B cell (primary cell): ENCODE measurements around the gene FAM53B. TPM values are rescaled to one million over a fixed set of nuclear protein-coding genes. Genes with fewer than 3 reads are reported as not detected.

Source experiments
- ATAC-seq: fragments of 200-7000 bp; cut with Tn5 transposase; one replicate; pipeline ENCODE4 v1.10.0; 2021; ENCODE audit warnings: low read depth, mild to moderate bottlenecking, moderate number of reproducible peaks, moderate library complexity
- CTCF ChIA-PET: fragments of 350-600 bp; sonication (Branson Sonifier 250); formaldehyde crosslinking; loops from one replicate; lab custom pipeline; 2021; ENCODE audit warnings: antibody characterized with exemption, inconsistent platforms; lab: Charles Lee
- POLR2A ChIA-PET: fragments of 350-600 bp; sonication (Branson Sonifier 250); formaldehyde crosslinking; loops from one replicate; lab custom pipeline; 2021; ENCODE audit warnings: antibody characterized with exemption; lab: Charles Lee
- DNase-seq: peaks from one replicate; pipeline ENCODE4 v3.0.0; 2013
- H2AFZ ChIP-seq: 2 replicates; pipeline ENCODE4 v1.6.1; 2012; ENCODE audit warnings: mild to moderate bottlenecking, low read depth, low read length; ENCODE audit not compliant: insufficient read depth, poor library complexity, severe bottlenecking
- H3K27ac ChIP-seq, 2 donors: 1 replicate in 1 of 2; 2 replicates in 1 of 2; pipeline ENCODE4 v1.5.1; 2012 to 2013; ENCODE audit warnings: low read length in 2 of 2, mild to moderate bottlenecking in 2 of 2, moderate library complexity in 1 of 2
- H3K27me3 ChIP-seq, 4 experiments: fragments of 200-600 bp in 1 of 4; sonication (generic) in 1 of 4; replicated peaks in 1 of 4; 1 replicate in 2 of 4; 2 replicates in 2 of 4; pipeline versions ENCODE4 v1.6.1 to v1.7.0; 2013 to 2016; ENCODE audit warnings: low read length in 3 of 4, mild to moderate bottlenecking in 2 of 4, mixed read lengths in 1 of 4, moderate library complexity in 1 of 4; ENCODE audit not compliant: insufficient read depth in 4 of 4, control insufficient read depth in 3 of 4; ENCODE audit errors: control extremely low read depth in 1 of 4
- H3K36me3 ChIP-seq, 2 experiments: replicated peaks in 1 of 2; 1 replicate in 1 of 2; 2 replicates in 1 of 2; pipeline versions ENCODE4 v1.6.1 to v1.7.1; 2013; ENCODE audit warnings: low read length in 1 of 2; ENCODE audit not compliant: insufficient read depth in 2 of 2, control insufficient read depth in 1 of 2; ENCODE audit errors: control extremely low read depth in 1 of 2, extremely low read depth in 1 of 2
- H3K4me1 ChIP-seq, 2 donors: fragments of 200-600 bp in 1 of 2; sonication (generic) in 1 of 2; 1 replicate in 1 of 2; 2 replicates in 1 of 2; pipeline versions ENCODE4 v1.5.1 to v1.6.1; 2013 to 2017; ENCODE audit warnings: low read length in 2 of 2; ENCODE audit not compliant: control insufficient read depth in 2 of 2, insufficient read depth in 2 of 2
- H3K4me2 ChIP-seq: replicated peaks from 2 replicates; pipeline ENCODE3; 2012; ENCODE audit warnings: mild to moderate bottlenecking, low read depth, low read length; ENCODE audit not compliant: poor library complexity, severe bottlenecking
- H3K4me3 ChIP-seq, 5 experiments: fragments of 200-600 bp in 1 of 5; sonication (generic) in 1 of 5; 1 replicate in 3 of 5; 2 replicates in 2 of 5; pipeline versions ENCODE4 v1.5.1 to v1.7.0; 2011 to 2016; ENCODE audit warnings: low read length in 4 of 5, mild to moderate bottlenecking in 4 of 5, low read depth in 2 of 5, control low read depth in 1 of 5, moderate library complexity in 1 of 5; ENCODE audit not compliant: insufficient read depth in 1 of 5; ENCODE audit errors: control extremely low read depth in 1 of 5, extremely low read depth in 1 of 5
- H3K79me2 ChIP-seq: fragments of 200-600 bp; sonication (generic); one replicate; pipeline ENCODE4 v1.6.0; 2016; ENCODE audit warnings: low read length; ENCODE audit not compliant: control insufficient read depth, insufficient read depth
- H3K9ac ChIP-seq: fragments of 200-600 bp; sonication (generic); 2 replicates; pipeline ENCODE4 v1.6.1; 2017; ENCODE audit warnings: mild to moderate bottlenecking, low read length, moderate library complexity
- H3K9me3 ChIP-seq, 3 donors: one replicate each; pipeline versions ENCODE4 v1.6.1 to v1.7.1; 2013; ENCODE audit warnings: low read length in 2 of 3; ENCODE audit not compliant: control insufficient read depth in 2 of 3, insufficient read depth in 1 of 3; ENCODE audit errors: control extremely low read depth in 1 of 3
- H4K20me1 ChIP-seq: 2 replicates; pipeline ENCODE4 v1.6.0; 2012; ENCODE audit warnings: mild to moderate bottlenecking, low read length; ENCODE audit not compliant: insufficient read depth, control insufficient read depth, poor library complexity, severe bottlenecking
- H3K27ac Mint-ChIP-seq: one replicate; pipeline ENCODE4 v1.8.0; 2021; ENCODE audit warnings: mixed read lengths
- H3K27me3 Mint-ChIP-seq: one replicate; pipeline ENCODE4 v1.8.0; 2021; ENCODE audit warnings: mixed read lengths
- H3K4me1 Mint-ChIP-seq: one replicate; pipeline ENCODE4 v1.8.0; 2021; ENCODE audit warnings: mixed read lengths
- H3K4me3 Mint-ChIP-seq: one replicate; pipeline ENCODE4 v1.8.0; 2021; ENCODE audit warnings: mixed read lengths
- H3K9me3 Mint-ChIP-seq: one replicate; pipeline ENCODE4 v1.8.0; 2022; ENCODE audit warnings: mixed read lengths; ENCODE audit not compliant: insufficient read depth
- EZH2 ChIP-seq: IDR thresholded peaks from 2 replicates; pipeline ENCODE4 v1.6.1; 2012; ENCODE audit warnings: borderline replicate concordance, low read depth, mild to moderate bottlenecking, moderate library complexity, low read length; ENCODE audit not compliant: insufficient read depth, poor library complexity, severe bottlenecking
- WGBS: methylation state at CpG from one replicate; pipeline ENCODE4 v1.1.5; 2013; ENCODE audit warnings: missing lambda C conversion rate; ENCODE audit not compliant: insufficient coverage; 5-methylcytosine and 5-hydroxymethylcytosine counted together
- intact Hi-C: fragments of 100-400 bp; cut with micrococcal nuclease; formaldehyde crosslinking; loops from one replicate; pipeline ENCODE4 v1.10.0; 2022
- polyA plus RNA-seq: library from polyadenylated mRNA; depleted of rRNA; stranded (reverse); fragments of >200 nt; gene quantifications from 2 replicates; pipeline ENCODE4 v1.2.3, GENCODE V29; 2012
- total RNA-seq, 2 donors: library from RNA; stranded (reverse); fragments of 120-200 nt in 1 of 2; gene quantifications; 1 replicate in 1 of 2; 2 replicates in 1 of 2; pipeline versions ENCODE4 v1.2.3 to v1.2.4, GENCODE V29; 2013 to 2022
- TF ChIP-seq, protein P1 (sequence below): fragments of 200-600 bp; IDR thresholded peaks from one replicate; pipeline ENCODE4 v1.8.0; 2022; ENCODE audit warnings: antibody characterized with exemption, mild to moderate bottlenecking

Gene FAM53B
- total and polyA plus RNA-seq, 2 donors (not counting 1 experiment from before 2014, with no cell fraction given) = 51.2 to 186 TPM

DNA sequence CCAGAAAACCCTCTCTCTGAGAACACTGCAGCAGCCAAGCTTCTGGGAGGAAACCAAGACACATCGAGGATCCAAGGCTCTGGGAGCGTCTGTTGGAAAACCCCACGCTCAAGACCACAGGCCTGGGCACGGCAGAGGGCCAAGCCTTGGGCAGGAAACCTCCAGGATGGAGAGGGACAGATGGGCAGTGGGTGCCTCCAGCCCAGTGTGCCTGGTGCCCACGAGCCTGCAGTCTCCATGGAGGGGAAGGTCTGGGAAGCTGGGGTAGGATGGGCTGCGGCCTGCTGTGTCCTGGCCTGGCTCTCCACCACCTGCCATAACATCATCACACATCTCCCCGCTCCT lies 96.1 kb downstream of the FAM53B start:
- Mint-ChIP-seq H3K9me3 (no peaks in the 10 kb centered on the region), H3K4me1 (peaks cover 99% of the 10 kb centered on the region), H3K27ac (peak overlapping the region; percentile 97), H3K27me3 (no peaks in the 10 kb centered on the region), H3K4me3 (peak overlapping the region; percentile 85)
- CTCF ChIA-PET = interaction anchor here (0.6 to 8.3 kb wide), 16 partner anchors 10 to 117 kb away, joined by 3 to 58 read pairs (median 7); no protein-coding TSS in a partner anchor
- no peak for DNase-seq
- H3K27me3 ChIP-seq = no peaks in the 10 kb centered on the region
- peak overlapping the region in 4 of 5 experiments; percentile 15 to 45 (median 26) for H3K4me3 ChIP-seq
- TF ChIP-seq, protein P1, sequence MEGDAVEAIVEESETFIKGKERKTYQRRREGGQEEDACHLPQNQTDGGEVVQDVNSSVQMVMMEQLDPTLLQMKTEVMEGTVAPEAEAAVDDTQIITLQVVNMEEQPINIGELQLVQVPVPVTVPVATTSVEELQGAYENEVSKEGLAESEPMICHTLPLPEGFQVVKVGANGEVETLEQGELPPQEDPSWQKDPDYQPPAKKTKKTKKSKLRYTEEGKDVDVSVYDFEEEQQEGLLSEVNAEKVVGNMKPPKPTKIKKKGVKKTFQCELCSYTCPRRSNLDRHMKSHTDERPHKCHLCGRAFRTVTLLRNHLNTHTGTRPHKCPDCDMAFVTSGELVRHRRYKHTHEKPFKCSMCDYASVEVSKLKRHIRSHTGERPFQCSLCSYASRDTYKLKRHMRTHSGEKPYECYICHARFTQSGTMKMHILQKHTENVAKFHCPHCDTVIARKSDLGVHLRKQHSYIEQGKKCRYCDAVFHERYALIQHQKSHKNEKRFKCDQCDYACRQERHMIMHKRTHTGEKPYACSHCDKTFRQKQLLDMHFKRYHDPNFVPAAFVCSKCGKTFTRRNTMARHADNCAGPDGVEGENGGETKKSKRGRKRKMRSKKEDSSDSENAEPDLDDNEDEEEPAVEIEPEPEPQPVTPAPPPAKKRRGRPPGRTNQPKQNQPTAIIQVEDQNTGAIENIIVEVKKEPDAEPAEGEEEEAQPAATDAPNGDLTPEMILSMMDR = no peak
- no peak for TF ChIP-seq EZH2
- peak overlapping the region; percentile 71 to 92 for H3K27ac ChIP-seq
- peaks cover 0 to 60% of the 10 kb centered on the region in 2 experiments for H3K36me3 ChIP-seq
- peaks cover 100% of the 10 kb centered on the region for H3K79me2 ChIP-seq
- POLR2A ChIA-PET = interaction anchor here (0.6 to 2.9 kb wide), 3 partner anchors 11 to 45 kb away, joined by 3 to 8 read pairs (median 6); no protein-coding TSS in a partner anchor
- H3K4me2 ChIP-seq = peak overlapping the region; percentile 73
- peaks cover 45% of the 10 kb centered on the region for H4K20me1 ChIP-seq
- H3K9me3 ChIP-seq = no peaks in the 10 kb centered on the region
- peak overlapping the region; percentile 39 for H3K9ac ChIP-seq
- intact Hi-C loops = loop anchor here (5.0 kb wide), 1 partner anchor 49 kb away; no protein-coding TSS in a partner anchor
- no peak overlapping the region for H2AFZ ChIP-seq
- peaks cover 99 to 100% of the 10 kb centered on the region in 2 donors for H3K4me1 ChIP-seq
- 15% methylated on average over 3 of the region's 7 CpGs for WGBS
- ATAC-seq = no peak

DNA sequence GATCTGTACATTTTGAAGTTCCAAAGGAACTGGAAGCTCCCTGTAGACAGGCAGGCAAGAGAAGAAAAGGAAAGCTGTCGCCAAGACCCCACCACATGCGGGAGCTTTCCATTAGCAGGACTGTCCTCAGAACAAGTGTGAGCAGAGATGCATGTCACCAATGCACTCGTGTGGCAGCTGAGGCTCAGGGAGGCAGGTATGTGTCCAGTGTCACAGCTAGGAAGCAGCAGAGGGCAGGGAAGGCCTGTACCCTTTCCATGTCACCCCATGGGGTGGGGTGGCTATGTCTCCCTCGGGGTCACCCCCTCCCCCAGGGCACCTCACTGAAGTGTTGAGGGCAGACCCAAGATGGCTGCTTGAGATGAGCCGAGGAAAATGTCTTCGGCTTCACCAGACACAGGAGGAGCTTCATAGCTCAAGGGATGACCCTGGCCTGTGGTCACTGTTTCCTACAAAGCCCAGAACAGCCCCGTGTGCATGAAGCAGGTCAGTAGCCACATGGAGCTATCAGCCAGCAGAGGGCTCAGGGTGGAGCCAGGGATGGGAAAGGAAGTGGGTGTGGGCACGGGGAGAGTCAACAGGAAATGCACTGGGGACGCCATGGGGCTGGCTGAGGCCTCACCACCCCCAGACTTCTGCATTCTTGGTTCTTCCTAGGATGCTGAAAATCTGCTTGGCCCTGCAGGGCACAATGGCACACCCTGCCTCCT lies 96.6 kb downstream of the FAM53B start:
- intact Hi-C loops = loop anchor here (5.0 kb wide), 1 partner anchor 50 kb away; no protein-coding TSS in a partner anchor
- H3K4me1 Mint-ChIP-seq = peaks cover 99% of the 10 kb centered on the region
- peak; percentile 78 for ATAC-seq
- H3K27ac ChIP-seq = peak overlapping the region; percentile 71 to 92
- H3K9me3 Mint-ChIP-seq = no peaks in the 10 kb centered on the region
- H3K4me2 ChIP-seq = peak overlapping the region; percentile 73
- peaks cover 44% of the 10 kb centered on the region for H4K20me1 ChIP-seq
- ChIA-PET CTCF (interaction anchor here (0.6 to 8.3 kb wide), 19 partner anchors 9 to 116 kb away, joined by 3 to 58 read pairs (median 7); no protein-coding TSS in a partner anchor), POLR2A (interaction anchor here (0.6 to 2.9 kb wide), 5 partner anchors 11 to 70 kb away, joined by 3 to 8 read pairs (median 3); no protein-coding TSS in a partner anchor)
- peak overlapping the region in 4 of 5 experiments; percentile 15 to 45 (median 26) for H3K4me3 ChIP-seq
- peaks cover 100% of the 10 kb centered on the region for H3K79me2 ChIP-seq
- H3K4me1 ChIP-seq = peaks cover 99 to 100% of the 10 kb centered on the region in 2 donors
- H3K4me3 Mint-ChIP-seq = peak overlapping the region; percentile 85
- H3K36me3 ChIP-seq = peaks cover 0 to 60% of the 10 kb centered on the region in 2 experiments
- no peaks in the 10 kb centered on the region for H3K27me3 Mint-ChIP-seq
- H2AFZ ChIP-seq = peak overlapping the region; percentile 27
- 52% methylated on average over 7 of the region's 9 CpGs for WGBS
- H3K27ac Mint-ChIP-seq = peak overlapping the region; percentile 97
- no peaks in the 10 kb centered on the region for H3K27me3 ChIP-seq
- peak overlapping the region; percentile 39 for H3K9ac ChIP-seq
- TF ChIP-seq EZH2 = no peak
- TF ChIP-seq, protein P1 = peak; percentile 25
- peak; percentile 80 for DNase-seq
- no peaks in the 10 kb centered on the region for H3K9me3 ChIP-seq
